Measurements from ENCODE around the gene FBXO21. TPM values are rescaled to one million over a fixed set of nuclear protein-coding genes. Genes with fewer than 3 reads are reported as not detected.
"Not testable (repeated sequence)": the region's sequence is repeated elsewhere in the genome, so short reads cannot be mapped to it uniquely, and the experiment has no call there.

Gene FBXO21
- polyA plus RNA-seq, 1 donor = 32.0 TPM

GRCh38 chr12:117097159-117097558 is 93.1 kb downstream of the FBXO21 start:
- Histone ChIP-seq H3K27me3 (ENCODE audit: control insufficient read depth, insufficient read depth, low read length) (peaks cover 67% of the 10 kb centered on the region), H3K4me1 (ENCODE audit: control insufficient read depth, insufficient read depth, low read length) (peaks cover 6% of the 10 kb centered on the region), H3K36me3 (ENCODE audit: control insufficient read depth, insufficient read depth, low read length) (no peaks in the 10 kb centered on the region), H3K9me3 (ENCODE audit: control insufficient read depth, low read depth, low read length) (peaks cover 6% of the 10 kb centered on the region), H3K4me3 (ENCODE audit: low read length) (no peak overlapping the region), H3K27ac (ENCODE audit: low read length) (no peak overlapping the region)
- no peak for DNase-seq
- no CpG with 5 or more reads among the region's 8 CpGs for WGBS (ENCODE audit: insufficient coverage, low lambda C conversion rate)

DNA sequence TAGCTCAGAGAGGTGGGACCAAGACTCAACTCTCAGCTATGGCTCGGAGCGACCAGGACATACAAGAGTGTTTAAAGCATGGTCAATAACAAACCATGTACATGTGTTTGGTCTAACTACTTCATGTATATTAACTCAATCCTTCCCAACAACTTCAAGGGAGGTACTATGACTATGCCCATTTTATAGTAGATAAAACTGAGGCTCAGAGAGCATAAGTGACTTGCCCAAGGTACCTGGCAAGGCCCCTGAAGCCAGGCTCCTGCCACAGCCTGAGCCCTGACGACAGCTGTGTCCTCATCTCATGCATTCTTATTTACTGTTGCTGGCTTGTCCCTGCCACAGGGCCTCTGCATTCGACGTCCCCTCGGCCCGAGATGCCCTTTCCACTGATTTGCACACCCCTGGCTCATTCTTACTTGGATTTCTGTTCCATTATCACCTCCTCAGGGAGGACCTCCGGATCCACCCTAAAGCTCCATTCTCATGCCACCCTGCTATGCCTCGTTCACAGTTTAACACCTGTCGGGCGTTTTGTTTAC is 93.7 kb downstream of the FBXO21 start:
- Histone ChIP-seq H3K27me3 (ENCODE audit: control insufficient read depth, insufficient read depth, low read length) (peaks cover 61% of the 10 kb centered on the region), H3K4me3 (ENCODE audit: low read length) (no peak overlapping the region), H3K9me3 (ENCODE audit: control insufficient read depth, low read depth, low read length) (peaks cover 6% of the 10 kb centered on the region), H3K36me3 (ENCODE audit: control insufficient read depth, insufficient read depth, low read length) (no peaks in the 10 kb centered on the region), H3K4me1 (ENCODE audit: control insufficient read depth, insufficient read depth, low read length) (peaks cover 6% of the 10 kb centered on the region), H3K27ac (ENCODE audit: low read length) (no peak overlapping the region)
- no peak for DNase-seq
- WGBS (ENCODE audit: insufficient coverage, low lambda C conversion rate) = 30% methylated on average over 4 of the region's 11 CpGs

DNA sequence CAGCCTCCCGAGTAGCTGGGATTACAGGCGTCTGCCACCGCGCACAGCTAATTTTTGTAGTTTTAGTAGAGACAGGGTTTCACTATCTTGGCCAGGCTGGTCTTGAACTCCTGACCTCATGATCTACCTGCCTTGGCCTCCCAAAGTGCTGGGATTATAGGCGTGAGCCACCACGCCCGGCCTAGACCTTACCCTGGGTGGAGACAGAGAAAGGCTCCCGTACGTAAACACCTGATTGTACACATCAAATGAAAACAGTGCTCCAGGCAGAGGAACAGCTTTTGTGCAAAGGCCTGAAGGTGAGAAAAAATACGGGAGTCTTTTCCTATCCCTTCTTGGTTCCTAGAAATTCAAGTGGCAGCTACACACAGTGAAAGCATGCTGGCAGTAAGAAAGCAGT is 95.1 kb downstream of the FBXO21 start:
- H3K4me3 ChIP-seq (ENCODE audit: low read length); H3K36me3 ChIP-seq (ENCODE audit: control insufficient read depth, insufficient read depth, low read length); DNase-seq; H3K27ac ChIP-seq (ENCODE audit: low read length); H3K9me3 ChIP-seq (ENCODE audit: control insufficient read depth, low read depth, low read length): not testable (repeated sequence)
- H3K27me3 ChIP-seq (ENCODE audit: control insufficient read depth, insufficient read depth, low read length) = peaks cover 48% of the 10 kb centered on the region
- no CpG with 5 or more reads among the region's 10 CpGs for WGBS (ENCODE audit: insufficient coverage, low lambda C conversion rate)
- peaks cover 12% of the 10 kb centered on the region for H3K4me1 ChIP-seq (ENCODE audit: control insufficient read depth, insufficient read depth, low read length)

DNA sequence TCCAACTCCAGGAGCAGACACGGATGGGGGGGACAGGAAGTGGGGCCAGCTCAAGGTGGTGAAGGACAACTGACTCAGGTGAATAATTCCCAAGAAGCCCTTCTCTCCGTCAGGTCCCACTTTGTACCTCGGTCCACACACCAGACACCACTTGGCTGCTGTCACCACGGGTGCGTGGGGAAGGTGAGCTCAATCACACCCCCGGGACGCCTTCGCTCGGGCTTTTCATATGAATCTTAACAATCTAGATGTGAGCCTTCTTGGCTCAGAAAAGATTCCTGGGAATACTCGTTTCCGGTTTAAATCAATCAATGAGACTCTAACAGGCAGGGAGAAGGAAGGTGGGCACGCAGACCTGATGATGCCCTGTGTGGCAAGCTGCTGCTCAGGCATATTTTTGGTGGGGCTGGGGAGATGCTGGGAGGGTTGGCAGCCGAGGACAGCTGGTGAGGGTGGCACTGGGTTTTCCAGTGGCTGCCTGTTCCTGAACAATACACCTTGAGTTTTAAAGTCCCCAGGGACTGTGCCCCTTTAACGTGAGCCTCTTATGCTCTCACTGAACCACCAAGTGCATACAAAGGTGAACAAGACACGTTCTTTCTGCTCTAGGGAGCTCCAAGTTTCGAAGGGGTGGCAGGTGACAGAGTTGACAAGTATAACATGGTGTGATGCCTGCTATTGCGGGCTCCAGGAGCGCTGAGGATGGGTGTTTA is 96.2 kb downstream of the FBXO21 start:
- no CpG with 5 or more reads among the region's 18 CpGs for WGBS (ENCODE audit: insufficient coverage, low lambda C conversion rate)
- Histone ChIP-seq H3K36me3 (ENCODE audit: control insufficient read depth, insufficient read depth, low read length) (no peaks in the 10 kb centered on the region), H3K27ac (ENCODE audit: low read length) (no peak overlapping the region), H3K4me1 (ENCODE audit: control insufficient read depth, insufficient read depth, low read length) (peaks cover 12% of the 10 kb centered on the region), H3K9me3 (ENCODE audit: control insufficient read depth, low read depth, low read length) (peaks cover 6% of the 10 kb centered on the region), H3K27me3 (ENCODE audit: control insufficient read depth, insufficient read depth, low read length) (peaks cover 40% of the 10 kb centered on the region), H3K4me3 (ENCODE audit: low read length) (no peak overlapping the region)
- no peak for DNase-seq

- Histone ChIP-seq H3K27ac (ENCODE audit: low read length) (no peak overlapping the region), H3K4me3 (ENCODE audit: low read length) (no peak overlapping the region), H3K4me1 (ENCODE audit: control insufficient read depth, insufficient read depth, low read length) (peaks cover 10% of the 10 kb centered on the region), H3K36me3 (ENCODE audit: control insufficient read depth, insufficient read depth, low read length) (no peaks in the 10 kb centered on the region), H3K9me3 (ENCODE audit: control insufficient read depth, low read depth, low read length) (peaks cover 3% of the 10 kb centered on the region), H3K27me3 (ENCODE audit: control insufficient read depth, insufficient read depth, low read length) (peaks cover 34% of the 10 kb centered on the region)
- DNase-seq = no peak
- 77% methylated on average over 4 of the region's 11 CpGs for WGBS (ENCODE audit: insufficient coverage, low lambda C conversion rate)
Observed at GRCh38 chr12:117093431-117093830, 96.8 kb downstream of the FBXO21 start.

GRCh38 chr12:117092886-117093285 is 97.4 kb downstream of the FBXO21 start:
- no peak for DNase-seq
- peaks cover 8% of the 10 kb centered on the region for H3K4me1 ChIP-seq (ENCODE audit: control insufficient read depth, insufficient read depth, low read length)
- peaks cover 29% of the 10 kb centered on the region for H3K27me3 ChIP-seq (ENCODE audit: control insufficient read depth, insufficient read depth, low read length)
- no peaks in the 10 kb centered on the region for H3K9me3 ChIP-seq (ENCODE audit: control insufficient read depth, low read depth, low read length)
- WGBS (ENCODE audit: insufficient coverage, low lambda C conversion rate) = no CpG with 5 or more reads among the region's 7 CpGs
- no peak overlapping the region for H3K4me3 ChIP-seq (ENCODE audit: low read length)
- no peaks in the 10 kb centered on the region for H3K36me3 ChIP-seq (ENCODE audit: control insufficient read depth, insufficient read depth, low read length)
- no peak overlapping the region for H3K27ac ChIP-seq (ENCODE audit: low read length)

- no peak overlapping the region for H3K27ac ChIP-seq (ENCODE audit: low read length)
- no CpG with 5 or more reads among the region's 2 CpGs for WGBS (ENCODE audit: insufficient coverage, low lambda C conversion rate)
- H3K4me1 ChIP-seq (ENCODE audit: control insufficient read depth, insufficient read depth, low read length) = peaks cover 8% of the 10 kb centered on the region
- H3K27me3 ChIP-seq (ENCODE audit: control insufficient read depth, insufficient read depth, low read length) = peaks cover 24% of the 10 kb centered on the region
- H3K36me3 ChIP-seq (ENCODE audit: control insufficient read depth, insufficient read depth, low read length) = no peaks in the 10 kb centered on the region
- H3K9me3 ChIP-seq (ENCODE audit: control insufficient read depth, low read depth, low read length) = no peaks in the 10 kb centered on the region
- H3K4me3 ChIP-seq (ENCODE audit: low read length) = no peak overlapping the region
- DNase-seq = no peak
Observed at GRCh38 chr12:117092511-117092780, 97.8 kb downstream of the FBXO21 start.

Other genes with a start within 250 kb of the FBXO21 start
- 3.3 TPM for gene TESC, start 91.1 kb downstream of the FBXO21 start, polyA plus RNA-seq
- 11.5 TPM for gene NOS1, start 171.2 kb upstream of the FBXO21 start, polyA plus RNA-seq

Measured in large intestine (tissue), 3 donors.